IPS-18c (cell line): ENCODE data around the gene SON.
"Not testable (repeated sequence)": the region's sequence is repeated elsewhere in the genome, so short reads cannot be mapped to it uniquely, and the experiment has no call there.

ENCODE experiments used
- H3K4me3 ChIP-seq: 2 replicates; pipeline ENCODE4 v1.7.0; 2013; ENCODE audit warnings: low read depth, mild to moderate bottlenecking, low read length, moderate library complexity; ENCODE audit not compliant: insufficient read depth
- H3K9me3 ChIP-seq: one replicate; pipeline ENCODE4 v1.6.1; 2013; ENCODE audit warnings: mild to moderate bottlenecking, low read length, moderate library complexity; ENCODE audit not compliant: control insufficient read depth, insufficient read depth

SON gene

DNA sequence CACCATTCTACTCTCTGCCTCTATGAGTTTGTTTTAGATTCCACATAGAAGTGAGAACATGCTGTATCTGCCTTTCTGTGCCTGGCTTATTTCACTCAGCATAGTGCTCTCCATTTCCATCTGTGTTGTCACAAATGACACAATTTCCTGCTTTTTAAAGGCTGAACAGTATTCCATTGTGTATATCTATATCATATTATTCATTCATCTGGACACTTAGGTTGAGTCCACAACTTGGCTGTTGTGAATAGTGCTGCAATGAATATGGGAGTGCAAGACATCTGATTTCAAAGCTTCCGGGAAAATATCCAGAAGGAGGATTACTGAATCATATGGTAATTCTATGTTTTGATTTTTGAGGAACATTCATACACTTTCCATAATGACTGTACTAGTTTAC is 65.7 kb downstream of the SON start:
- Histone ChIP-seq H3K9me3 (no peaks in the 10 kb centered on the region), H3K4me3 (no peak overlapping the region)

DNA sequence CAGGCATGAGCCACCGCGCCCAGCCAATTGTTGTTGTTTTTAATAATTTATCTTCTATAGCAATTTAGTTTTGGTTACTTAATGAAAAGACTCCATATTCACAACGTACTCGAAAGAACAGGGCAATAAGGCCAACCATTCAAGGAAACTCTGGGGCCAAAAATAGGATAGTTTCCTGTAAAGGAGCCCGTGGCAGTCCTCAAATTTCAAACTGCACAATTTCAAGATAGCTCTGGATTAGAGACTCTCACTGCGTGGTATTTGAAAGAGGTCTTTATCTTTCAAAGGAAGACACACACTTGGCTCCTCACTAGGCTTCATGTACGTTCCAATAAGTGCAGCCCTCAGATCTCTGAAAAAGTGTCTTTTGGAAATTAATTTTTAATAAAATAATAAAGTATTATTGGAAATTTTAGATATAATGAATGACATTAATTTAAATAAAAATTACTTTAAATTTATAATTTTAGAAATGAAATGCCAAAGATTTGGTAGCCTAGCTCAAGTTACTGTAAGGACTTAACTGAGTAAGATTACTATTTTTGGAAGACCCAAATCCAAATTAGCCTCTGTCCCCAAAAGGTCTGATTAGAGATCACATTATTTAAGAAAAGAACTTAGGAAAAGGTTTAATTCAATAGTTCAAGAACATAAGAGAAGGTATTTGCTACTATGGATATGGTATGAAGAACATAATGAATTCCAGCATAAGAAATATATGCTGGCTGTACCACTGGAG is 68.3 kb downstream of the SON start:
- H3K9me3 ChIP-seq, result no peaks in the 10 kb centered on the region

DNA sequence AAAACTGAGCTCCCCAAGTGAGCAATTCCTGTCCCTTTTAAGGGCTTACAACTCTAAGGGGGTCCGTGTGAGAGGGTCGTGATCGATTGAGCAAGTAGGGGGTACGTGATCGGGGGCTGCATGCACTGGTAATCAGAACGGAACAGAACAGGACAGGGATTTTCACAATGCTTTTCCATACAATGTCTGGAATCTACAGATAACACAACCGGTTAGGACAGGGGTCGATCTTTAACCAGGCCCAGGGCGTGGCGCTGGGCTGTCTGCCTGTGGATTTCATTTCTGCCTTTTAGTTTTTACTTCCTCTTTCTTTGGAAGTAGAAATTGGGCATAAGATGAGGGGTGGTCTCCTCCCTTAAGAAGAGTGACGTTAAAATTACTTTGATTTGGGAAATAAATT is 74.7 kb downstream of the SON start:
- not testable (repeated sequence) for H3K9me3 ChIP-seq, H3K4me3 ChIP-seq

More for the DNA sequence above, 68.3 kb downstream of the SON start:
- H3K4me3 ChIP-seq, result no peak overlapping the region

DNA sequence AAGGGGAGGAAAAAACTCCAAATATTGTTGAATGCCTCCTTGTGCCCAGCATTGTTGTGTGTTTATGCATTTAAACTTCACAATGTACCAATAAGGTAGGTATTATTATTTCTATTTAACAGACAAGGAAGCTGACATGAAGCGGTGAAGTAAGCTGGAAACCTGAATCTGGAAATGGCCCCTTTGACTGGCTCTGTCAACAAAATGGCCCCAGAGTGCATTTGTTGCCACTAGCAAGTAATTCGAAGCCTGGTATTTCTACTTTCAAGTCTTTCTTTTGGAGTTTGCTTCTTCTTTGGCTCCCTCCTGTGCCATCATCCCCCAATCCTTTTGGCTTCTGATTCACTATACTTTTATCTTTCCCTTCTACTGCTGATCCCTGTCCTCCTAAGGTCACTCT is 75.6 kb downstream of the SON start:
- Histone ChIP-seq H3K9me3 (no peaks in the 10 kb centered on the region), H3K4me3 (no peak overlapping the region)

DNA sequence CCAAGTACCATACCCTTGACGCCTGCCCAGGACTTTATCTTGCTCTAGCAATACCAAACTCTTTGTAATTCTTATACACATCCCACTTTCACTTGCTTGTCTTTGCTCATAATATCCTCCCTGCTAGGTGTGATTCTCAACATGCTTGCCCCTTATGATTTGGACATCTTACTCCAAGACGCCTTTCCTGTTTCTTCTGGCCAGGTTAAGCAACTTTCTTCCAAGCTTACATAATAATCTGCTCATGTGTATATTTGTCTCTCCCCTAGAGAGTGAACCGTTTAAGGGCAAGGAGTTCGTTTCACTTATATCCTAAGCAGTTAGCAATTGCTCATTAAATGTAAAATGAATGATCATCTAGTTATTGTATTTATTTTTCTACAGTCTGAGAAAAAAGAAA is 76.9 kb downstream of the SON start:
- Histone ChIP-seq H3K9me3 (no peaks in the 10 kb centered on the region), H3K4me3 (no peak overlapping the region)

DNA sequence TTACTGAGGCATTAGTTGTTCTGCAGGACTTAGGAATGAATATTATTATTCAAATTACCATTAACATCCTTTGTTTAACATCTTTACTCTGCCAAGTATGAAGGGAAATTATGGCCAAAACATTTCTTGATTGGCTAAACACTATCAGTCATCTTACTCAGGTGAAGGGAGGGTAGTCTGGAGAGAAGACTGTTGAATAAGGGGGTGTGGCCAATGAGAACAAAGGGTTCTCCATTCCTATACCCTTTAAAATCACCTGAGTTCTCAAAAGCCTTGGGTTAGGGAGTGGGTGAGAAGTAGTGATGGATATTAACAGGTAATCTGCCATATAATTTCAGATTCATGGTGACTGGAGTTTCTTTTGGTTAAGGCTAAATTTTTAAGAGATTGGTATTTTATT is 79.4 kb downstream of the SON start:
- Histone ChIP-seq H3K9me3 (no peaks in the 10 kb centered on the region), H3K4me3 (no peak overlapping the region)

DNA sequence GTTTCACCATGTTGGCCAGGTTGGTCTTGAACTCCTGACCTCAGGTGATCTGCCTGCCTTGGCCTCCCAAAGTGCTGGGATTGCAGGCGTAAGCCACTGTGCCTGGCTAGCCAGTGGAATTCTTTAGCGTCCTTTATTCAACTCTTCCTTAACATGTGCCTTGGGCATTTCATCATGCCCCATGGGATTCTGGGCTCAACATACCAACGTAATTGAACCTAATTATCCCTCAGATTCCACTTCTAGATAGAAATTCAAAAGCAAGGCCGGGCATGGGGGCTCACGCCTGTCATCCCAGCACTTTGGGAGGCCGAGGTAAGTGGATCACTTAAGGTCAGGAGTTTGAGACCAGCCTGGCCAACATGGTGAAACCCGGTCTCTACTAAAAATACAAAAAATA is 83.3 kb downstream of the SON start:
- not testable (repeated sequence) for H3K9me3 ChIP-seq, H3K4me3 ChIP-seq
